ENCODE measurements around the gene ATP6V0A4.
"Not testable (repeated sequence)": the region's sequence is repeated elsewhere in the genome, so short reads cannot be mapped to it uniquely, and the experiment has no call there.

ATP6V0A4 gene

GRCh38 chr7:138705167-138705566, 92.8 kb downstream of the ATP6V0A4 start:
- DNase-seq (ENCODE audit: low spot score) (no peak), FAIRE-seq (no peak)

DNA sequence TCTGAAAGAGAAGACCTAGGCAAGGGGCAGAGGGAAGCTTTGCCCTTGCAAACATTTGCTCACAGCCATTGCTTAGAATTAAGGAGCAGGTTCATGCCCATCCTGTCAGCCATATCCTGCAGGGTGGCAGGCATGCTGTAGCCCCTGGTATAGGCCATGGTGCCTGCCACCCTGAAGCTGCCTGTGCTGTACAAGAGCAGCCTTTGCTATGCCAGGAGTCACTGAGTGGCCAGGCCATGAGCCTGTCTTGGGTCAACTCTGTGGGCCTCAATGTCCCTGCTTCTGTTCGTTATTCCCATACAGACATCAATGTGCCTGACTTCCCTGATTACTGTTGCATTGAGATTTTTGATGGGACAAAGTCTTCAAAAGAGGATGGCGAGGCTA, 96.5 kb downstream of the ATP6V0A4 start:
- FAIRE-seq, result no peak
- no peak for DNase-seq (ENCODE audit: low spot score)

GRCh38 chr7:138700857-138701536, 97.0 kb downstream of the ATP6V0A4 start, which contains the start of gene SVOPL:
Gene SVOPL (minus strand): TSS chr7:138701362. CDS start chr7:138679045, 22,317 bp downstream.
- DNase-seq (ENCODE audit: low spot score), result no peak
- no peak for FAIRE-seq

GRCh38 chr7:138699661-138700060, 98.3 kb downstream of the ATP6V0A4 start:
- DNase-seq (ENCODE audit: low spot score), result no peak
- no peak for FAIRE-seq

DNA sequence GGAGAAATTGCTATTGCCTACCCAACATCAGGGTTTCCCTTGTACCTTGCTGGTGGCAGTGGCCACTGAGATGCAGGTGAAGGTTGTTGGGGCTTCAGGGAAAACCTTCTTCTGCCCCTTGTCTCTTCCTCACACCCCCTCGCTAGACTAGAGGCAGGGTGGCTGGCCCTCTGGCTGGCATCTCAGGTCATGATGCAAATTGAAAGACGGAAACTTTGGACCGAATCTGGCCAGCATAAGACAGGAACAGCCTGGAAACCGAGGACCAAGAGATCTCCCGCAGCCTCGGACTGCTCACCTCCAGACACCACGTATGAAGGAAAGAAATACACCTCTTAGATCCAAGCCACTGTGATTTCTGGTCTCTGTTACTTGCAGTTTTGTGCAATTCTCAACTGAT, 99.7 kb downstream of the ATP6V0A4 start:
- FAIRE-seq (no peak), DNase-seq (ENCODE audit: low spot score) (no peak)

- no peak for FAIRE-seq
Observed at GRCh38 chr7:138697535-138698182, 100.3 kb downstream of the ATP6V0A4 start.

DNA sequence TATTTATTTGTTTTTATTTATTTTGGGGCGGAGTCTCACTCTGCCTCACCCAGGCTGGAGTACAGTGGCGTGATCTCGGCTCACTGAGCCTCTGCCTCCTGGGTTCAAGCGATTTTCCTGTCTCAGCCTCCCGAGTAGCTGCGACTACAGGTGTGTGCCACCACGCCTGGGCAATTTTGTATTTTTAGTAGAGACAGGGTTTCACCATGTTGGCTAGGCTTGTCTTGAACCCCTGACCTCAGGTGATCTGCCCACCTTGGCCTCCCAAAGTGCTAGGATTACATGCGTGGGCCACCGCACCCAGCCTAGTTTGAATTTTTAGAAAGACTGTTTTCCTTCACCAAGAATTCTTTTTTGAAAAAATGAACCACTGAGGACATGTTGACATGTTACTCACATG, 102.2 kb downstream of the ATP6V0A4 start:
- DNase-seq (ENCODE audit: low spot score); FAIRE-seq: not testable (repeated sequence)

More at GRCh38 chr7:138697535-138698182, 100.3 kb downstream of the ATP6V0A4 start:
- no peak for DNase-seq (ENCODE audit: low spot score)

- no peak for FAIRE-seq
- no peak for DNase-seq (ENCODE audit: low spot score)
Observed at GRCh38 chr7:138695106-138695505, 102.9 kb downstream of the ATP6V0A4 start.

DNA sequence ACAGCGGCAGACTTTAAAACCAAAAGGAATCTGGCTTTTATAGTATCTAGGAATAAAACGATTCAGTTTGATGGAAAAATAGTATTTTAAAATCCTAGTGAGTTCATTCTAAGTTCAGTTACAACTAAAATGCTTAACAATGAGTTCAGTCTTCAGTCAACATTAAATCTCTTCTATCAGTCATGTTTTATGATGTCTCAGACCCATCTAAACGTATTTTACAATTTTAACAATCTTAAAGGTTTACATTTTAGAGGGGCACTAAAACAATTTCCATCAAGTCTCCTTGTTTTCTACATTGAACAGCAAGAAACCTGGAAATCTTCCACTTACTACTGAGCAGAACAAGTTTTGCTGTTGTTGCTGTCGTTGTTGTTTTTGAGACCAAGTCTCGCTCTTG, 106.8 kb downstream of the ATP6V0A4 start:
- DNase-seq (ENCODE audit: low spot score), result no peak
- FAIRE-seq, result no peak

- FAIRE-seq, result no peak
Observed at GRCh38 chr7:138690495-138690894, 107.5 kb downstream of the ATP6V0A4 start.

GRCh38 chr7:138688037-138688436, 110.0 kb downstream of the ATP6V0A4 start:
- not testable (repeated sequence) for FAIRE-seq; DNase-seq (ENCODE audit: low spot score)

More at GRCh38 chr7:138690495-138690894, 107.5 kb downstream of the ATP6V0A4 start:
- DNase-seq (ENCODE audit: low spot score), result no peak

- DNase-seq (ENCODE audit: low spot score) (peak; percentile 14), FAIRE-seq (no peak)
Observed at GRCh38 chr7:138684340-138684739, 113.7 kb downstream of the ATP6V0A4 start.

DNA sequence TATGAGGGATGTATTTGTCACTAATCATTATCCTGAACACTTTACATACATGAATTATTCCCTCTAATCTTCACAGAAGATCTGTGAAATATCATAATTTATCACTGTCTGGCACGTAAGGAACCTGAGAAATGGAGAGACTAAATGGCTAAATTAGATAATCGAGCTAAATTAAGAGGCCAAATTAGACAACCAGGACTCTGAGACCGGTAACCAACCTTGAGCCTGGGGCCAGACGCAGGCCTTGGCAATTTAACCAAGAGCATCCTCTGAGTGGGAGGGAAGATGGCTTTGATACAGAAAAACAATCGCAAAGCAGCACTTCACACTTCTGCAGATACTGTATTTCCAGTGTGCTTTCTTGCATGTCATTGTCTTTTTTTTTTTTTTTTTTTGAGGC, 118.2 kb downstream of the ATP6V0A4 start:
- FAIRE-seq, result no peak
- no peak for DNase-seq (ENCODE audit: low spot score)

- DNase-seq (ENCODE audit: low spot score) (no peak), FAIRE-seq (no peak)
Observed at GRCh38 chr7:138670594-138670993, 127.4 kb downstream of the ATP6V0A4 start.

- FAIRE-seq (no peak), DNase-seq (ENCODE audit: low spot score) (no peak)
Observed at GRCh38 chr7:138669364-138669763, 128.6 kb downstream of the ATP6V0A4 start.

- DNase-seq (ENCODE audit: low spot score), result no peak
- FAIRE-seq, result no peak
Observed at GRCh38 chr7:138668946-138669345, 129.1 kb downstream of the ATP6V0A4 start.

DNA sequence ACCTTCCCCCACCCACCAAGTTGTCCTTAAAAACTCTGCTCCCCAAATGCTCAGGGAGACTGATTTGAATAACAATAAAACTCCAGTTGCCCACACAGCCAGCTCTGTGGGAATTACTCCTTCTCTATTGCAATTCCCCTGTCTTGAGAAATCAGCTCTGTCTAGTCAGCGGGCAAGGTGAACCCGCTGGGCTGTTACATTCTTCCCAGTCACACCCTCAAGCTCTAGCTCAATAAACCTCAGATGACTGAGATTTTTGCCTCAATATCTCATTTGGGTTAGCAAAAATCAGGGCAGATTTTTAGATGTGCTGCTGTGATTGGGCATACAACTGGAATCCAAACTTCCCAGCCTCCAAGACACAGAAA, 129.8 kb downstream of the ATP6V0A4 start:
- FAIRE-seq (no peak), DNase-seq (ENCODE audit: low spot score) (no peak)

GRCh38 chr7:138667535-138668228, 130.3 kb downstream of the ATP6V0A4 start:
- no peak for FAIRE-seq
- no peak for DNase-seq (ENCODE audit: low spot score)

- DNase-seq (ENCODE audit: low spot score), result no peak
- FAIRE-seq, result no peak
Observed at GRCh38 chr7:138666385-138666784, 131.6 kb downstream of the ATP6V0A4 start.

GRCh38 chr7:138665669-138666140, 132.3 kb downstream of the ATP6V0A4 start:
- FAIRE-seq (no peak), DNase-seq (ENCODE audit: low spot score) (no peak)

GRCh38 chr7:138665249-138665648, 132.7 kb downstream of the ATP6V0A4 start:
- FAIRE-seq (no peak), DNase-seq (ENCODE audit: low spot score) (no peak)

Data from urothelium cell line (cell line).